NCI-H2107 treated with DMSO at 0.1 percent for 48 hours (cell line): ENCODE data around the gene OLFML2B.

Source experiments
- DNase-seq: peaks from one replicate; lab custom pipeline; 2025; ENCODE audit not compliant: unreplicated experiment; lab: John Stamatoyannopoulos, UW

Gene OLFML2B

DNA sequence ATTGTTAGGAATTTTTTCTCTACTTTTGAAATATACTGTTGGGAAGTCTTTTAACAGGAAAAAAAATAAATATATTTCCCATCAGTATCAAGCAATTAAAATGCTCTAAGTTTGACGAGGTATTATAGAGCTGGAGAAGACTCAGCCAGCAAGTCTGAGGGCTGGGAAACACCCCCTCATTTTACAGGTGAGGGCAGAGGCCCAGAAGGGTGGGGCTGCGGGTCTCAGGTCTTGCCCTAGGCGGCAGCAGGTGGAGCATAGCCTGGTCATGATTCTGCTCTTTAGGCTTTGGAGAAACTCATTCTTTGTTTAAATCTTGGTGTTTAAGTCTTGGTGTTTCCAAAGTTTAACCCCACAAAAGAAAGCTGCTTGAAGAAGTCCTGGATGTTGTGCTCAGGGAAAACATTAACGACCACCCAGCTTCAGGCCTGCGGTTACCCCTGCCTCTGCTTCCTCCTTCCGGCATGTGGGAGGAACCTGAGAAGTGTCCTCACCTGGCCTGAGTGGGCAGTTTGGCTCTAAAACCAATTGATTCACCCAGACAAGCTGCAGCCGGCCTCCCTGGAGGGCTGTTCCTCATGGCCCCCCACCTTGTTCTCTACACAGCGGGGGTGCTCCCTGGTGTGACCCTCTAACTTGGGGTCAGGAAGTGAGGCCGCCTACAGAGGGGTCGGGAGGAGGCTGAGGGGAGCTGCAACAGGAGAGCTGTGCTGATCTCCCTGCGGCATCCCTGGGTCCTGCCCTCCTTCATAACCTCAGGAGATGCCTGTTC, 41.7 kb downstream of the OLFML2B start:
- no peak for DNase-seq

DNA sequence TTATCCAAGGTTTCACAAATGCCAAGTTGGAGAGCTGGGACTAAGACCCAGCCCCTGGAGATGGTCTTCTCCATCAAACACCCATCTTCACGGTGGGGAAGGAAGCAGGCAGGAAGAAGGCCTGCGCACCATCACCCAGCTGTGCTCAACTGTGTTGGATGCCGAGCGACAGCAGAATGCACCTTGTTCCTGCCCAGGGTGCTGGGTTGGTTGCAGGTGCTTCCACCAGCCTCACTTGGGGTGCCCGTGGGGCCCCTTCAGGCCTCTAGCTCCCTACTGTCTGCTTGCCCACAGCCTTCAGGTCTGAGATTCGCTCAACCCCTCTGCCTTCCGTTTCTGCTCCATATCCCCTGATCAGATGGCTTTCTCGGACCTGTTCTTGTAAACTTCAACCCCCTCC, 42.5 kb downstream of the OLFML2B start:
- DNase-seq = no peak

DNA sequence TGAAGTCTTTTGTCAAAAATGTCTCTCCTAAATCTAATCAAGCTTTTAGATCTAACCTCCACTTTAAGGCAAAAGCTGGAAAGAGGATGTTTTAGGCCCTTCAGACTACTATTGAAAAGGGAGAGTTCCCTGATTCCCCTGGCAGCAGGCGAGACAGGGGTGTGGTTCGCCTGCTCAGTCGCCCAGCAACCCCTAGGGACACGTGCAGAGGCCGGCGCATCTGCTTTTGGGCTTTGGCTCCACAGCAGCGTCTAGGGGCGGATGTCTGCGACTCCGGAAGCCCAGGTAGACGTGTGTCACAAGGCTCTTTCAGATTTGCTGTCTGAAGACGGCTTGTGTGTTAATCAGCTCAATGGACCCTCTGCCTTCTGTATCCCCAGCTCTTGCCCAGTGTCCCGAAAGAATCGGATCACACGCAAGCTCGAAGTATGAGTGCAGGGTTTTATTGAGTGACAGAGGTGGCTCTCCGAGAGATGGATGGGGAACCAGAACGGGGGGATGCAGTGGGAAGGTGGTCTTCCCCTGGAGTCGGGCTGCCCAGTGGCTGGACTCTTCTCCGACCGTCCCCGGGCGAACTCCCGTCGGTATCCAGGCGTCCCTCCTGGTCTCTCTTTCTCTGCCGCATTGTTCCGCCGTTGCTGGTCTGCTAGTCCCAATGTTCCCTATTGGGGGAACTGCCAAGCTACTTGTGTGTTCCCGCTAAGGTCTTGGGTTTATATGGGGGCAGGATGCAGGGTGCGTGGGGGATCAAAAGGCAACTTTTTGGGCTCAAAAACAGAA, 45.5 kb downstream of the OLFML2B start:
- no peak for DNase-seq

DNA sequence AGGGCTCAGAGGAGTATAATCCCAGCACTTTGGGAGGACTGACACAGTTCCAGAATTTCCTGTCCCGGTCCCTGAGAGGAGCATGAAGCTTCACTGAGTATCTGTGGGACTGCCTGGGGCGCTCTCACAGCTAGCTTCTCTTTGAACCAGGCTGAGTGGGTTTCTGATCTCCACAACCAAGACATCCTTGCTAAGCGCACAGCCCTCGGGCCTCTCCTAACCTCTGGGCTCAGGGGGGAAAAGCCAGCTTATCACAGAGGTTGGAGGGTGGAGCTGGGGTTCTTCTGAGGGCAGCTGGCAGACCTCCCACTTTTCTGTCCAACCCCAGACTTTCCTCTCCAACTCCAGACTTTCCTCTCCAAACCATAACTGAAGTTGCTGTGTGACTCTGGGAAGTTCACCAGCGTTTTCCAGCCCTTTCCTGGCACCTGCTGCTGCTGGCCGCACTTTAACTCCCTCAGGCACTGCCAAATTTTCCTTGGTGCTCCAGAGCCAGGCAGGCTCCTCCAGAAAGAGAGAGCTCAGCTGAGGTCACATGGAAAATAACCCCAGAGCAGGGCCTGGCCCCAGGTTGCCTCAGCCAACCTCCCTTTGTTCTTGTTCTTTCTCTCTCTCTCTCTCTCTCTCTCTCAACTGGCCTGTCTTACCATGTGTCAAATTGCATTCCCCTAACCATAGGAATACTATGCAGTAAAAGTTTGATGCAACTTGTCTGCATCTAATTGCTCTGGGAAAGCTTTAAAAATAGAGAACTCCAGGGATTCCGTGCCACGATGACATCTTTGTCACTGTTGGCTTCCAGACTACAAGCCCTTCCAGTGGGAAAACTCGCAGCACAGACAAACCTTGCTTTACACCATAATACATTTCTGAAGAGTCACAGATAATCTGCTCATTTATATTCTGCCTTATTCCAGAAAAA, 49.5 kb downstream of the OLFML2B start:
- no peak for DNase-seq

DNA sequence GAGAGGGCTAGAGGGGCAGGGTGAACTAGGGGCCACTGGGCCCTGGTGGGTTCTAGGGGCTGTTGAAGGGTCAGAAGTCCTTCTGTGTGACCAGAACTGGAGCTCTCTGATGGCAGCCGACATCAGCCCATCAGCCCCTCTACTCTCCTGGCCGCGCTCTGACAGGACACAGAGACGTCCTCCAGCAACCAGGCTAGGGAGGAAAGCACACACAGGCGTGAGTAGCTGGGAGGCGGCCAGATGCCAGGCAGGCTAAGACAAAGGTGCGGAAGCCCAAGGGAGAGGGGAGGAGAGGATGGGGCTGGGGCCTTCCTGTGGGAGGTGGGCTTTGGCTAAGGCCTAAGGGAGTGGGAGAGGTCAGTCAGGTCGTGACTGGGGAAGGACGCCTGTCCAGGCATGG, 50.8 kb downstream of the OLFML2B start:
- no peak for DNase-seq

DNA sequence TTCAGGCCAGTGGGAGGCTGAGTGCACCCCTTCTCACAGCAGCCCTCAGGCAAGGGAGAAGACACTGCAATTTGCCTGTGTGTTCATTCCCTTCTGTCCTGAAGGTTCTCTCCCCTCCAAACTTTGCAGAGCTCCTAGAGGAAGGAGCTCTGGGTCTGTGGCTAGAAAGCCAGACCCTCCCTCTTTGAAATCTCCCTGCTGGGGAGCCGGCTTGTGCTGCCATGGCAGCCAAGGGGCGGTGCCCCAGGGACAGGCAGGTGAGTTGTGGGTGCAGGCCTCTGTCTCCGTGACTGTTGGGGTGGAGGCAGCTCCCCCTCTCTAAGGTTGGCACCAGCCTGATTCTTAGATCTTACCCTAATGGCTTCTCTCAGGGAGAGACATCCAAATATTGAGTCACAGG, 53.0 kb downstream of the OLFML2B start:
- no peak for DNase-seq

DNA sequence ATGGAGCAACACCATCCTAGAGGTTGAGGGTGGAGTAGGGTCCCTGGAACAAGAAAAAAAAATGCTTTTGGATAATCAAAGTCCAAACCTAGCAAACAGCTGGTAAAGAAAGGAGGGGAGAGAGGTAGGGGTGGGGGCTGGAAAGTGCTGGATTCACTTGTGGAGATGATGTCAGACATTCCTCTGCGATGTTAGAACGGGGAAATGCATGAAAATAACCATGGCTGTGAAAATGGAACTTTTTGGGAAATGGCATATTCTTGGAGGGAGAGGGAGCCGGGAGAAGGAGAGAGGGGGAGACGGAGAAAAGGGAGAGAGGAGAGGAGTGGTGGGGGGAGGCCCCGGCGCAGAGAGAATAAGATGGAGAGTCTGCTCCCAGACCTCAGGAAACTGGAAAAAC, 53.6 kb downstream of the OLFML2B start:
- DNase-seq = no peak

DNA sequence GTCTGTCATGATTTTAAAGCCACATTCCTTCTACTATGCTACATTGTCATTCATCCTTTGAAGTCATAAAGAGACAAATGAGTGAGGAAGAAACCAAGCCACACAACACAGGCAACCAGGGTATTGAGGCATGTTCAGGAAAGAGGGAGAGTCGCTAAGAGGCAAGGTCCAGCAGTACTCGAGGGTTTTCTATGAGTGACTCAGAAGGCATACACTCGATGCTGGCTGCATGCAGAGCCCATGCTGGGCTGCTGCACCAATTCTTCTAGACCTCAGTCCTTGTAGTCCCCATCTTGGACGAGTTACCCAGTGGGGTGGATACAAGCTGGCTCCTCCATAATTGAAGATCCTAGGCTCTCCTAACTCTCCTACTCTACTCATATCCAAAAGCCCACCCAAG, 57.6 kb downstream of the OLFML2B start:
- DNase-seq = no peak

DNA sequence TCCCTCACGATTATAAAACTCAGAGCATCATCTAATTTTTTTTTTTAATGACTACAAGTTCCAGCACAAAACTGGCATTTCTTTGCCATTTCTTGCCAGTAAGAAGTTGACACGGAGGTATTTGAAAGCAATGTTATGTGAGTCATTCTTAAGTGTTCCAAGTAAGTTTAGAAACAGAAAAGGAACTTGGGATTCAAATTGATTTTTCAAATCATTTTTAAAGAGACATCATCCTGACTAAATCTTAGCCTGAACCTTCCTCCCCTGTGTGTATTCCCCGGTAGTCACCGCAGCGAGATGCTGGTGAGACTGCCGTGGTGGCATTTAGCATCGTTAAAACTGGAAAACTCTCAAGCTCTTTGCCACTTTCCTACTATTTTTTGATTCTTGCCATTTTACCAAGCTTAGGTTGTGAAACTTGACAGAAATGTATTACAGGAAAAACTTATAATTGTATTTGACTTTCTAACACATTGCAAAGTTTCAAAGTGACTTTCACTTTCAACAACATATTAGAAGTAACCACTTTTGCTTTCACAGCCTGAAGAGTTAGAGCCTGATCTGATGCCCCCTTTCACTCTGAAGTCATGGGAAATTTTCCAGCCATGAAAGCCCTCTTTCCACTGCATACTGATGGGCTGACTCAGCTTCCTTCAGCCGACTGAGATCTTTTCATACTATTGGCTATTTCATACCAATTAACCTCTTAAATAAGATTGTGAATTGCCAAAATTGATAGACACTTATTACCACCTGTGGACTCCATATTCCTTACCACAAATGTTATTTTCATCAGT, 61.4 kb downstream of the OLFML2B start:
- DNase-seq = no peak

DNA sequence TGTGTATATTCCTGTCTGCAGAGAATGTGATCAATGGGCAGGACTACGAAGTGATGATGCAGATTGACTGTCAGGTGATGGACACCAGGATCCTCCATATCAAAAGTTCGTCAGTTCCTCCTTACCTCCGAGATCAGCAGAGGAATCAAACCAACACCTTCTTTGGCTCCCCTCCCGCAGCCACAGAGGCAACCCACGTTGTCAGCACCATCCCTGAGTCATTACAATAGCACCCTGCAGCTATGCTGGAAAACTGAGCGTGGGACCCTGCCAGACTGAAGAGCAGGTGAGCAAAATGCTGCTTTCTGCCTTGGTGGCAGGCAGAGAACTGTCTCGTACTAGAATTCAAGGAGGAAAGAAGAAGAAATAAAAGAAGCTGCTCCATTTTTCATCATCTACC, 65.2 kb downstream of the OLFML2B start:
- DNase-seq = no peak

DNA sequence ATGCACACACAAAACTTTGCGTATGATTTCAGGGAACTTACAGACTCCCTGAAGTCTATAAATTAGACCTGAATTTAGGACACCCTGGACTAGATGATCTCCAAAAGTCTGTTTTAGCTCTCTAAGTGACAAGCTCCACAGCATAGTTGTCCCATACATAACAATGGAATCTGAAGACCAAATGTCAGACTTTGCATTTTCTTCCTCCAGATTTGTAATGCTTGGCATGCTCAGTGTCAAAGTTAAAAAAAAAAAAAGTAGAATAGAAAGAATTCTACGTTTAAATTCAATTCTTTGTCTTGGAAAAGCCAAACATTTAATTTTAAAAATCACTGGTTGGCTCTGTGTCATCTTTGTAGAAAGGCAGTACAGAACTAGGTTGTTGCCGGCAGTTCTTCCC, 66.7 kb downstream of the OLFML2B start:
- no peak for DNase-seq

DNA sequence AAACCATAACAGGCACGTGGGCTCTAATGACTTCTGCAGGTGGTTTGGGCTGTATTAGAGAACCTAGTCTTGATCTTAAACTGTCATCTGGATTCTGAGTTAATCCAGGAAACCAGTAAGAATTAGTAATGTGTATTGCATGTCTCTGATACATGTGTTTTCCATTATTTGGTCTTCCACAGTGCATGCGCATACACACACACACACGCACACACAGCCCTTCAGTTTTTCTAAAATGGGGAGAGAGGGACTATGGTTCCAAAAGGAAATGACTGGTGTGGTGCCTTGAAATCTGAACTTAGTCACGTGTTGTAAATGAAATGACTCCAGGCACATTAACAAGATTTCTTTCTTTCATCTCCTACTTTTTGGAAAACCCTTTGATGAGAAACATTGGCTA, 67.6 kb downstream of the OLFML2B start:
- no peak for DNase-seq

DNA sequence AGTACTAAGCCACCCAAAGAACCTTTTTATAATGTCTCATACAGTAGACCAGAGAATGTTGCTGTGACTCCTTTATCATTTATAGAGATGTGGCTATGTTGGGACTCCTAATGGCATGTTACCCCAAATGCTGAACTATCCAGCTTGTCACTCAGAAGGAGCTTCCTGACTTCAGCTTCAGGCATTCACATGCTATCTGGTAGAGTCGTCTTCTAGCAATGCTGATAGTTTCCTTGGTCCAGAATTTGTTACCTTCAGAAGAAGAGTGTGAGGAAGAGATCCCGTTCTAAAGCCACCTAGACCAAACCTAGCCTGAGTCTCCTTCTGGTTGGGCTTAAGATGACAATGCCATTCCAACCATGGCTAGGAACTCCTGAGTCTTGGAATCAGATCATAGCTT, 68.1 kb downstream of the OLFML2B start:
- no peak for DNase-seq

DNA sequence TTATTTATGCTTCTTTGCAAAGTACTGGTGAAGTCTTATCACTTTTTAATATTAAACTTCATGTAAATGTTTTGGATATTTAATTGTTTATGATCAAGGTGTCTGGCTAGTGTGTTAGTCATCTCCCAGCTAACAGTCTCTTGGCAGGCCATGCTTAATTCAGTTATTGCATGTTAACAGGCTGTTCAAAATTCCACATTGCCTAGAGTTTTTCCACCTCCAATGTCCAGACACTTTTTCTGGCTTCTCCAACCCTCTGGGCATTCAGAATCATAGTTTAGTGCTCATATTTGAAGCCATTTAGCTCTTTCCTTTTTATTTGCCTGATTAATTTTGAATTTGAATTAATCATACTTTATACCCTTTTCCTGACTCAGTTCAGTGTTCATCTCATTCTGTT, 69.2 kb downstream of the OLFML2B start:
- no peak for DNase-seq

DNA sequence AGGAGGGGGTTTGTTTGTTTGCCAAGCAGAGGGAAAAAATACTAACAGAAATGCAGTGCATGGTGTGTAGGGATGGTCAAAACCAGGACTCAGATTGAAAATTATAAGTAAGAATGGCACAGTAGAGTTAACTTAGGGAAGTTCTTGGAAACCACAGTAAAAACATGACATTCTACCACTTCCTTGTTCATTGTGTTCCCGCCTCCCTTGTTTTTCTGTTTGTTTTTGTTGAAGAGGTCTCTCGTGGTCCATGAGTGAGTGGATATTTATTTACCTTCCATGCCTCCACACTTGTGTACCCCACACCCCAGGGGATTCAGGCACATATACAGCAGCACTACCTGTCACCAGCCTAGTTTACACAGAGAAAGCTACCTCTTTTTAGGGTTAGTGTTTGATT, 69.6 kb downstream of the OLFML2B start:
- peak; percentile 33 for DNase-seq

DNA sequence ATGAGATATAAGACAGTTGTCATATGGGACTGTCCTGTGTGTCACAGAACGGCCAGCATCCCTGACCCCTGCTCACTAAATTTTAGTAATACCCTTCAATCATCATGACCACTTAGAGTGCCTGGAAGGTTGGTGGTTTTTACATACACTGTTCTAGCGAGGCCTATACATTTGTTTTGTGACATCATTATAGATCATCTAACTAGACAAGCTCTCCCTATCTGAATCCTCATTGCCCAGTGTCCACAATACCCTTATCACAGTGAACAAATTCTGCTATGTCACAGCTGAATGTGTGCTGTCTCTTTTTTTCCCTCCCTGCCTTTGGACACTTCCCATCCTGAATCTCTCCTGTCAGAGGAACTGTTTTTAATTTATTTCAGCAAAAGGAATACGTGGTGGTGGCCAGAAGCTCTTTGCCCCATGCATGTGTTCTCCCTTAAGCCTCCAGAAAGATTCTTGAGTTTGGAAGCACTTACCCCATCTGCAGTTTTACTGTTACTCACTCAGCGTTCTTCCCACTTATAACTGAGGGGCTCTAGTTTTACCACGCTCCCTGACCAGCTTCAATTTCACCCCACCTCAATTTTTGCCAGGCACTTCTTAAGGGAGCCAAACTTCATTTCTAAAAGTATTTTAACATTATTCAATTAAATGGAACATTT, 70.3 kb downstream of the OLFML2B start:
- no peak for DNase-seq

DNA sequence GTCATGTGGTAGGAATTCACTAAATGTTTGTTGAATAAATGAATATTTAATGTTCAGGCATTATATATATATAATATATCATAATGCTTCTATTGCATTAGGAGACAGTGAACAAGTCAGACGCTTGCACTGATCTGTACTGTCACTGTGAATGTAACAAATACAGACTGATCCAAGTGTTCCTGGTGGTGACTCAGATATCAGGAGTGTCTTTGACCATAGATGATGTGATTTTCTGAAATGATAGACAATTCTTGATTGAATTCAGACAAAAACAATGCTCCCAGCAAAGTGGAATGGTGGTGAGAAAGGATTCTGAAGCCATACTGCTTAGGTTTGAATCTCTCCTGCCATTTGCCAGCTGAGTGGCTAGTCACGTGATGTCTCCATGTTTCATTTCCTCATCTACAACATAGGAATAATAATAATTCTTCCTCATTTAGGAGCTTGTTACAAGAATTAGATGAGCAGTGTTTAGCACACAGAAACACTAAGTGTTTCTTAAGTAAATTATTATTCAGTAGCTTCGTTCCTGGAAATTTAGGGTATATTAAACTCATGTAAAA, 71.0 kb downstream of the OLFML2B start:
- DNase-seq = no peak

DNA sequence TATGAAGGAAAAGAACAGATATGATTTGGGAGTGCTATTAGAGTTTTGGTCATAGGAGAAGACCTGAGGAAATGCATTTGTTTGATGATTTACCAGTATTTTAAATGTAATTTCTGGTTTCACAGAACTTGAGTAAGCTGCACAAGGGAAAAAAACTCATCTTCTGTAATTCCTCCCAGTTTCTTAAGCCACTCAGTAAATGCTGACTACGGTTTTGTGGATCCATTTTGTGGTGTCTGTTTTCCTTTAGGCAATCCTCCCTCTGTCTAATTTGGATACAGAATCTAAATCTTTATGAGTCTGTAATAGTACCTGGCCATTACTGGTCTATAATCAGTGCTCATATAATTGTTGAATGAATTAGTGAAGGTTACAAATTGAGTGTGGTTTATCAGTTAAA, 72.0 kb downstream of the OLFML2B start:
- no peak for DNase-seq

DNA sequence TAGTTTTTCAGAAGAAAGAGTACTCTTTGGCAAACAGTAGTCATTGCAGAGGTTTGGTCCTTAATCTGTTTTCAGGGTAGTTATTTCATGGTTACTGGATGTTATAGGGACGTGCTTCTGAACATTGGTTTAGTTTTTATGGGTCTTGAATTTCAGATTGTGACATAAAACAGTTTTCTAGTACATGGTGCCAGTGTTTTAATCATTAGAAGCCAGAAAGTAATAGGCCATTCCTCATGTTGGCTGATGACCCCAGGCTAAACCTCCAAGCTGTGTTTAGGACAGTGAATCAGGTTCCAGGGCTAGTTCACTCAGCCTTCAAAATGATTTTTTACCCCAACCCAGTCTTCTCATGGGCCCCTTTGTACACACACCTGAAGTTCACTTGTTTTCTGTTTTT, 73.3 kb downstream of the OLFML2B start:
- DNase-seq = no peak

DNA sequence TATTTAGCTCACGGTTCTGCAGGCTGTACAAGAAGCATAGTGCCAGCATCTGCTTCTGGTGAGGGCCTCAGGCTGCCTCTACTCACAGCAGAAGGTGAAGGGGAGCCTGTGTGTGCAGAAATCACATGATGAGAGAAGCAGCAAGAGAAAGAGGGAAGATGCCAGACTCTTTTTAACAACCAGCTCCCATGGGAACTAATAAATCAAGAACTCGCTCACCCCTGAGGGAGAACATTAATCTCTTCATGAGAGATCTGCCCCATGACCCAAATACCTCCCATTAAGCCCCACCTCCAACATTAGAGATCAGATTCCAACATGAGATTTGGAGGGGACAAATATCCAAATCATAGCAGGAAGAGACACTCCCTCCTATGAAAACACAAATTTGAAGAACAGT, 74.1 kb downstream of the OLFML2B start:
- DNase-seq = no peak
